HUES64 (cell line): ENCODE measurements around the gene DGUOK.

ENCODE experiments used
- H3K27ac ChIP-seq: 2 replicates; pipeline ENCODE4 v1.7.0; 2013; ENCODE audit warnings: low read depth, low read length, inconsistent platforms
- H3K27me3 ChIP-seq: 2 replicates; pipeline ENCODE4 v1.6.1; 2013; ENCODE audit warnings: mild to moderate bottlenecking, low read length; ENCODE audit not compliant: insufficient read depth
- H3K36me3 ChIP-seq: 2 replicates; pipeline ENCODE4 v1.6.1; 2013; ENCODE audit warnings: mild to moderate bottlenecking, low read length; ENCODE audit not compliant: insufficient read depth
- H3K4me1 ChIP-seq: 2 replicates; pipeline ENCODE4 v1.6.1; 2013; ENCODE audit warnings: mild to moderate bottlenecking, low read length, moderate library complexity; ENCODE audit not compliant: insufficient read depth
- H3K4me3 ChIP-seq: 2 replicates; pipeline ENCODE4 v1.5.1; 2013; ENCODE audit warnings: mild to moderate bottlenecking, low read length, moderate library complexity
- H3K9ac ChIP-seq: 2 replicates; pipeline ENCODE4 v1.6.1; 2013; ENCODE audit warnings: mild to moderate bottlenecking, low read depth, low read length
- H3K9me3 ChIP-seq: 2 replicates; pipeline ENCODE4 v1.6.1; 2013; ENCODE audit warnings: low read depth, low read length; ENCODE audit not compliant: insufficient read depth
- WGBS: fragments of 150-250, 120-280 bp; methylation state at CpG from one replicate; pipeline ENCODE4 v1.1.7; 2013; ENCODE audit warnings: missing lambda C conversion rate; 5-methylcytosine and 5-hydroxymethylcytosine counted together

The DGUOK gene

DNA sequence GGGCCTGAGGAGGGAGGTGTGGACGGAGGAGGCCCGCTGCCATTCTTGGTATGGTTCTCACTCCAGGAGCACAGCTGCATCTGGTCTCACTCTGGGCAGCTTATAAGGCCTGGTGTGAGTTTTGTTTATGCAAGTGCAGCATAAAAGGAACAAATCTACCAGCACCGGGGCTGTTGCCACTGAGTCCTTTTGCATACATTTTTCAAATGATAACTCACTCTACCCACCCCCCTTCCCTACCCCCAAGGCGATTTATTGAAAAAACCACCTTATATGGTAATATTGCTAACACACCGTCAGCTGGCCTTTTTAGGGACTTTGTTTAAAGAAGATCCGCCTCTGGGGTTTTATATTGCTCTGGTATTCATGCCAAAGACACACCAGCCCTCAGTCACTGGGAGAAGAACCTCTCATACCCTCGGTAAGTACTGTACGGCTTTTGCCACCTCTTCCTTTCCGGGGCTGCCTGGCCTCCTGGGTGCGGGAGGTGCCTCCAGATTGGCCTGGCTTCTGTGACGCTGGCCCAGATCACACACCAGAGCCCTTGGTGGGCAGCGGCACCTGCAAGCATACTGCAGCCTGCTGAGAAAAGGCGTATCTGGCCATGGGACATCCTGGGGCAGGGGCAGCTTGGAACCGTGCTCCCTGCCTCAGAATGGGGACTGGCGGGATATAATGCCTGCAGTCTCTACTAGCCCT lies 33.9 kb upstream of the DGUOK start, which contains the start of gene ACTG2:
Gene ACTG2 (plus strand): TSS at position 378 of the 699 bp plus-strand sequence. CDS start 8,304 bp downstream, outside the sequence.
- H3K27ac ChIP-seq: no peak within 1 kb of the TSS
- 73% methylated on average over 15 of the region's 15 CpGs for WGBS
- H3K9me3 ChIP-seq: no peaks in the 10 kb centered on the region
- H3K9ac ChIP-seq: 0 out of 2 replicates have a peak within 1 kb of the TSS, but pooled peaks have one; percentile 21
- H3K4me3 ChIP-seq: no peak within 1 kb of the TSS
- no peaks in the 10 kb centered on the region for H3K36me3 ChIP-seq
- peaks cover 3% of the 10 kb centered on the region; the same call in 1 of the 2 replicates for H3K4me1 ChIP-seq
- H3K27me3 ChIP-seq: no peaks in the 10 kb centered on the region

GRCh38 chr2:73893764-73894474 lies 32.8 kb upstream of the DGUOK start:
- no peak overlapping the region for H3K9ac ChIP-seq

GRCh38 chr2:73894475-73894850 lies 32.2 kb upstream of the DGUOK start:
- H3K9me3 ChIP-seq: no peaks in the 10 kb centered on the region
- 97% methylated on average over 2 of the region's 2 CpGs for whole genome bisulfite sequencing
- H3K9ac ChIP-seq: no peak overlapping the region
- H3K27me3 ChIP-seq: no peaks in the 10 kb centered on the region
- H3K4me3 ChIP-seq: no peak overlapping the region
- peaks cover 3% of the 10 kb centered on the region; the same call in 1 of the 2 replicates for H3K4me1 ChIP-seq
- no peaks in the 10 kb centered on the region for H3K36me3 ChIP-seq
- H3K27ac ChIP-seq: no peak overlapping the region

More at GRCh38 chr2:73893764-73894474, 32.8 kb upstream of the DGUOK start:
- H3K27me3 ChIP-seq: no peaks in the 10 kb centered on the region
- H3K9me3 ChIP-seq: no peaks in the 10 kb centered on the region
- 95% methylated on average over 9 of the region's 9 CpGs for WGBS
- no peak overlapping the region for H3K4me3 ChIP-seq
- H3K4me1 ChIP-seq: peaks cover 3% of the 10 kb centered on the region; the same call in 1 of the 2 replicates
- H3K27ac ChIP-seq: no peak overlapping the region
- no peaks in the 10 kb centered on the region for H3K36me3 ChIP-seq

DNA sequence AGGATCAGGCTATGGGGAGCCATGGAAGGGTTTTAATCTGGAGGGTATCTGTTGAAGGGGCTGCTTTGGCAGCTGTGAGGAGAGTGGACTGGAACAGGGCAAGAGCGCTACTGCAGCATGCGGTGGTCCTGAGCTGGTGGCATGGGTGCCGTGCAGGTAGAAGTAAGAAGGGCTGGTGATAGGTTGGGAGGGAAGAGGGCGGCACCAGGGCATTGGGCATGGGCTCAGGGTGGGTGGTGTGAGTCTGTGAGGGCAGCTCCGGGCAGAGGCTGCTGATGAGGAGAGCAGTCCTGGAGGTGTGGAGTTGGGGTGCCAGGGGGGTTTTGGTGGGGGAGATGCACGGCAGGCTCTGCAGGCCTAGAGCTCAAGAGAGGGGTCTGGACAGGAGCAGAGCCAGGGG lies 31.8 kb upstream of the DGUOK start:
- no peaks in the 10 kb centered on the region for H3K9me3 ChIP-seq
- H3K27me3 ChIP-seq: no peaks in the 10 kb centered on the region
- no peak overlapping the region for H3K27ac ChIP-seq
- H3K4me1 ChIP-seq: peaks cover 3% of the 10 kb centered on the region; the same call in 1 of the 2 replicates
- WGBS: 94% methylated on average over 6 of the region's 6 CpGs
- no peak overlapping the region for H3K4me3 ChIP-seq
- H3K36me3 ChIP-seq: no peaks in the 10 kb centered on the region
- no peak overlapping the region for H3K9ac ChIP-seq

DNA sequence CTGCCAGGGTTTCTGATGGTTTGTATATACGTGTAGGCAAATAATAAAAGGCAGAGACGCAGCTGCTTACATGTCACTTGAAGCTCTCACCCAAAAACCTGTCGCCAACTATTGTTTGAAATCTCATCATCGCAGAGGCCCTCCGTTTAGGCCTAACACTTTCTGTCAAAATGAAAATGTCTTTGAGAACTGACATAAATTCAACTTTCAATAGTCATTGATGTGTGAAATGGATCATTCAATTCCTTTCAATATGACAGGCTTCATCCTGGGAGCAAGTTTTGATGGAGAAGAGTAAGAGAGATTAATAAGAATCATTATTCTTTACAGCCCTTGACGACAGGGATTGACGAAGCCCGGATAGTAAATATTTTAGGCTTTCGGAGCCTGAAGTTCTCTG lies 31.2 kb upstream of the DGUOK start:
- Histone ChIP-seq H3K27ac (no peak overlapping the region), H3K9ac (no peak overlapping the region), H3K4me1 (peaks cover 3% of the 10 kb centered on the region; the same call in 1 of the 2 replicates), H3K36me3 (no peaks in the 10 kb centered on the region), H3K4me3 (no peak overlapping the region), H3K9me3 (no peaks in the 10 kb centered on the region), H3K27me3 (no peaks in the 10 kb centered on the region)
- 84% methylated on average over 8 of the region's 9 CpGs for WGBS

- WGBS: 79% methylated on average over 15 of the region's 15 CpGs
- no peak overlapping the region for H3K4me3 ChIP-seq
Measured at GRCh38 chr2:73896362-73897239, 30.1 kb upstream of the DGUOK start.

GRCh38 chr2:73897240-73897583 lies 29.5 kb upstream of the DGUOK start:
- Histone ChIP-seq H3K9ac (no peak overlapping the region), H3K9me3 (no peaks in the 10 kb centered on the region), H3K36me3 (no peaks in the 10 kb centered on the region), H3K4me1 (peaks cover 3% of the 10 kb centered on the region; the same call in 1 of the 2 replicates), H3K4me3 (no peak overlapping the region), H3K27me3 (no peaks in the 10 kb centered on the region), H3K27ac (no peak overlapping the region)
- 75% methylated on average over 4 of the region's 4 CpGs for WGBS

More at GRCh38 chr2:73896362-73897239, 30.1 kb upstream of the DGUOK start:
- H3K9me3 ChIP-seq: no peaks in the 10 kb centered on the region
- no peak overlapping the region for H3K27ac ChIP-seq
- peaks cover 3% of the 10 kb centered on the region; the same call in 1 of the 2 replicates for H3K4me1 ChIP-seq
- no peaks in the 10 kb centered on the region for H3K36me3 ChIP-seq
- no peak overlapping the region for H3K9ac ChIP-seq
- no peaks in the 10 kb centered on the region for H3K27me3 ChIP-seq

DNA sequence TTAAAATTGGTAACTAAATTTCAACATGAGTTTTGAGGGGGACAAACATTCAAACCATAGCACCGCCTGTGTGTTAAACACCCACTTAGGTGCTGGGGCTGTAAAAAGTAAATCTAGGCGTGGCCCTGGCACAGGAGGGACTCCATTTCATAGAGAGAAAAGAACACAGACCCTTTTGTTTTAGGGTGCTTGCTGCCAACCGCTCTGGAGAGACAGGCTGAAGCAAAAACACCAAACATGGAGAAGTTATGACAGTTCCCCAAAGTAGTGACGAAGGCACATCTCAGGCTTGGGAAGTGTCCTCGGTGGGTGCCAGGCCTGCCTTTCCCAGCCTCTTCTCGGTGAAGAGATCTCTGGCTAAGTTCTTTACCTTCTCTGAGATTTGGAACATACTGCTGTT lies 28.7 kb upstream of the DGUOK start:
- WGBS: 81% methylated on average over 6 of the region's 6 CpGs
- no peaks in the 10 kb centered on the region for H3K9me3 ChIP-seq
- H3K9ac ChIP-seq: no peak overlapping the region
- no peaks in the 10 kb centered on the region; the same call in 1 of the 2 replicates for H3K27me3 ChIP-seq
- H3K27ac ChIP-seq: no peak overlapping the region
- peaks cover 3% of the 10 kb centered on the region; the same call in 1 of the 2 replicates for H3K4me1 ChIP-seq
- H3K4me3 ChIP-seq: no peak overlapping the region
- no peaks in the 10 kb centered on the region for H3K36me3 ChIP-seq

DNA sequence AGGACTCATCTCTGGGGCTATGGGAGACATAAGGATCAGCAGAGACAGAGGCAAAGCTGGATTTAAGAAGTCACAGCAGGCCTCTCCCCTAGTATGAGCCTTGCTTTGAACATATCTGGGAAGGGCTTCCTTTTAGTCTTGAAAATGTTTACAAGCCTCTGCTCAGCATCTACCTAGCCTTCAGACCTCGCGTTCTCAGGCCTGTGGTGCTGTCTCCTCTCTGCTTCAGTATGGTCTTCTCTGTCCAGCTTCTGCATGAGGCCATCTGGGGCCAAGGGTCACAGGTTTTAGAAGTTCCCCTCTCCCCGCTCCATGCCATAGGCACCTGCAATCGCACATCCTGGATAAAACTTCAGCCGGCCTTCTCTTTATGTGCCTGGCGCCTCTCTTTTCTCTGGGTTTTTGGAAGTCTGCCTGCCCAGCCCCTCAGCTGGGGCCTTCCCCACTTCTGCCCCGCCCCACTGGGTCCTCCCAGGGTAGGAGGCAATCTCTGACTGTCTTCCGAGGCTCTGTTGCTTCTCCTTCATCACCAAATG lies 26.8 kb upstream of the DGUOK start:
- H3K27ac ChIP-seq: no peak overlapping the region
- no peaks in the 10 kb centered on the region for H3K9me3 ChIP-seq
- H3K4me1 ChIP-seq: peaks cover 3% of the 10 kb centered on the region; the same call in 1 of the 2 replicates
- no peak overlapping the region for H3K9ac ChIP-seq
- H3K36me3 ChIP-seq: no peaks in the 10 kb centered on the region
- 88% methylated on average over 8 of the region's 8 CpGs for WGBS
- H3K4me3 ChIP-seq: no peak overlapping the region
- H3K27me3 ChIP-seq: no peaks in the 10 kb centered on the region; the same call in 1 of the 2 replicates

GRCh38 chr2:73901143-73901542 lies 25.5 kb upstream of the DGUOK start:
- Histone ChIP-seq H3K9me3 (no peaks in the 10 kb centered on the region), H3K9ac (no peak overlapping the region), H3K27me3 (no peaks in the 10 kb centered on the region; the same call in 1 of the 2 replicates), H3K4me1 (peaks cover 3% of the 10 kb centered on the region; the same call in 1 of the 2 replicates), H3K27ac (no peak overlapping the region), H3K4me3 (no peak overlapping the region), H3K36me3 (no peaks in the 10 kb centered on the region)
- WGBS: 92% methylated on average over 9 of the region's 10 CpGs
